CD4-positive, CD25-positive, alpha-beta regulatory T cell (primary cell): ENCODE data around the gene AGXT. TPM values are rescaled to one million over a fixed set of nuclear protein-coding genes. Genes with fewer than 3 reads are reported as not detected.

Experiments
- ATAC-seq, 2 donors: fragments of 150-1000 bp; cut with Tn5 transposase; one replicate each; pipeline ENCODE4 v1.10.0; 2021; ENCODE audit warnings: low read depth in 2 of 2, moderate number of reproducible peaks in 2 of 2, moderate library complexity in 1 of 2
- DNase-seq, 3 donors: peaks; one replicate each; pipeline versions ENCODE4 v3.0.0 to v3.0.0-alpha.2; 2012 to 2022; ENCODE audit warnings: mixed read lengths in 1 of 3
- H3K27ac ChIP-seq: one replicate; pipeline ENCODE4 v1.7.0; 2013; ENCODE audit warnings: mild to moderate bottlenecking, low read length; ENCODE audit not compliant: insufficient read depth, poor library complexity, severe bottlenecking
- H3K27me3 ChIP-seq: one replicate; pipeline ENCODE4 v1.7.0; 2013; ENCODE audit warnings: low read length; ENCODE audit not compliant: control insufficient read depth, insufficient read depth
- H3K36me3 ChIP-seq: one replicate; pipeline ENCODE4 v1.7.0; 2013; ENCODE audit warnings: mild to moderate bottlenecking, low read length, moderate library complexity; ENCODE audit not compliant: control insufficient read depth, insufficient read depth
- H3K4me1 ChIP-seq: 2 replicates; pipeline ENCODE4 v1.7.0; 2013; ENCODE audit warnings: mild to moderate bottlenecking, low read length; ENCODE audit not compliant: insufficient read depth, control insufficient read depth, poor library complexity, severe bottlenecking
- H3K4me3 ChIP-seq: one replicate; pipeline ENCODE4 v1.7.0; 2013; ENCODE audit warnings: low read depth, mild to moderate bottlenecking, low read length, moderate library complexity
- H3K9me3 ChIP-seq, 2 experiments: 1 replicate in 1 of 2; 2 replicates in 1 of 2; pipeline ENCODE4 v1.7.0; 2013; ENCODE audit warnings: low read length in 2 of 2, mild to moderate bottlenecking in 1 of 2, moderate library complexity in 1 of 2; ENCODE audit not compliant: control insufficient read depth in 2 of 2
- H3K27ac Mint-ChIP-seq, 3 donors: one replicate each; pipeline ENCODE4 v1.8.0; 2020 to 2022; ENCODE audit warnings: mild to moderate bottlenecking in 3 of 3, mixed read lengths in 3 of 3, moderate library complexity in 2 of 3
- H3K27me3 Mint-ChIP-seq: one replicate; pipeline ENCODE4 v1.8.0; 2022; ENCODE audit warnings: mild to moderate bottlenecking, mixed read lengths
- H3K36me3 Mint-ChIP-seq: one replicate; pipeline ENCODE4 v1.8.0; 2020; ENCODE audit warnings: mixed read lengths
- H3K4me1 Mint-ChIP-seq, 4 donors: one replicate each; pipeline ENCODE4 v1.8.0; 2020 to 2022; ENCODE audit warnings: mixed read lengths in 4 of 4, mild to moderate bottlenecking in 1 of 4
- H3K4me3 Mint-ChIP-seq, 4 donors: one replicate each; pipeline ENCODE4 v1.8.0; 2020 to 2022; ENCODE audit warnings: mild to moderate bottlenecking in 4 of 4, mixed read lengths in 4 of 4, moderate library complexity in 3 of 4
- H3K9me3 Mint-ChIP-seq, 7 donors: one replicate each; pipeline ENCODE4 v1.8.0; 2020 to 2022; ENCODE audit warnings: mixed read lengths in 7 of 7, mild to moderate bottlenecking in 3 of 7, moderate library complexity in 2 of 7
- polyA plus RNA-seq, 4 donors: library from polyadenylated mRNA; unstranded; fragments of 300-500 nt; fragmentation: Illumina TruSeq; gene quantifications; one replicate each; pipeline ENCODE4 v1.2.3, GENCODE V29; 2021
- total RNA-seq: library from RNA; stranded (reverse); gene quantifications from one replicate; pipeline ENCODE4 v1.2.3, GENCODE V29; 2022

AGXT gene
- total and polyA plus RNA-seq, 5 donors from 2014 or later, result not detected

GRCh38 chr2:240917684-240918257 lies 49.1 kb downstream of the AGXT start:
- Mint-ChIP-seq H3K4me1 (peaks cover 0 to 5% (median 1%) of the 10 kb centered on the region in 4 donors), H3K9me3 (no peaks in the 10 kb centered on the region), H3K4me3 (peak overlapping the region in 1 of 4 donors; percentile 10), H3K36me3 (no peaks in the 10 kb centered on the region), H3K27ac (no peak overlapping the region), H3K27me3 (peaks cover 5% of the 10 kb centered on the region)
- H3K36me3 ChIP-seq, result no peaks in the 10 kb centered on the region
- no peaks in the 10 kb centered on the region for H3K9me3 ChIP-seq
- ATAC-seq (no peak), DNase-seq (no peak)
- H3K27ac ChIP-seq, result no peak overlapping the region
- no peak overlapping the region for H3K4me3 ChIP-seq
- H3K4me1 ChIP-seq, result no peaks in the 10 kb centered on the region
- no peaks in the 10 kb centered on the region for H3K27me3 ChIP-seq

DNA sequence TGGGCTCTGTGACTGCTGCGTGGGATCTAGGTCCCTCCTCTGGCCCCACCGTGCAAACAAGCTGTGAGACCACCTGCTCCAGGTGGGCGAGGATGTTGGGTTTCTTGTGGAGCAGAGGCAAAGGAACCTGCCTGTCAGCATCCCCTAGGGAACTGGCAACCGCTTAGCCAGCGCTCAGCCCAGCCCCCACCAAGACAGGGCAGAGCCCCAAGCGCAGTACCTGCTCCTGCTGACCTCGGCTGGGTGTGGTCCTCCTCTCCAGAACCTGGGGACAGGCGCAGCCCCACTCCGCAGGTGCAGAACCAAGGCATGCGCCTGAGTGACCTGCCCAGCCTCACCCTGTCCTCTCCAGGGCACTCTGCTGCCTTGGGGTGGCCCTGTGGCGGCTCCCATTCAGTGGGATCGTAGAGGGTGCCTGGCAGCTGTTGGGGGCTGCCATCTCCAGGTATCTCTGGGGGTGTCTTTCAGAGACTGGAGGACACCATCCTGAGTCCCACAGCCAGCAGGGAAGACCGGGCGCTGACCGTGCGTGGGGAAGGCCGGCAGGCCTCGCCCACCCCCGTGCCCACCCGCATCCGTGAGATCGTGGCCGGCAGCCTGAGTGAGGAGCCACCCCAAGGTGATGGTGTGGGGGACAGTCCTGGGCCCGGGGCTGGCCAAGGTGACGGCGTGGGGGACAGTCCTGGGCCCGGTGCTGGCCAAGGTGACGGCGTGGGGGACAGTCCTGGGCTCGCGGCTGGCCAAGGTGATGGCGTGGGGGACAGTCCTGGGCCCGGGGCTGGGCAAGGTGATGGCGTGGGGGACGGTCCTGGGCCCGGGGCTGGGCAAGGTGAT lies 49.9 kb downstream of the AGXT start:
- DNase-seq (no peak), ATAC-seq (no peak)
- no peaks in the 10 kb centered on the region for H3K36me3 Mint-ChIP-seq
- Histone ChIP-seq H3K27ac (no peak overlapping the region), H3K4me1 (no peaks in the 10 kb centered on the region), H3K9me3 (no peaks in the 10 kb centered on the region), H3K36me3 (no peaks in the 10 kb centered on the region), H3K27me3 (no peaks in the 10 kb centered on the region), H3K4me3 (no peak overlapping the region)
- H3K27ac Mint-ChIP-seq, result no peak overlapping the region
- H3K27me3 Mint-ChIP-seq, result peaks cover 5% of the 10 kb centered on the region
- peaks cover 0 to 2% (median under 1%) of the 10 kb centered on the region in 4 donors for H3K4me1 Mint-ChIP-seq
- H3K9me3 Mint-ChIP-seq, result no peaks in the 10 kb centered on the region
- H3K4me3 Mint-ChIP-seq, result no peak overlapping the region

- no peaks in the 10 kb centered on the region for H3K9me3 Mint-ChIP-seq
- Histone ChIP-seq H3K36me3 (no peaks in the 10 kb centered on the region), H3K4me3 (no peak overlapping the region), H3K27me3 (no peaks in the 10 kb centered on the region), H3K4me1 (no peaks in the 10 kb centered on the region), H3K9me3 (no peaks in the 10 kb centered on the region), H3K27ac (no peak overlapping the region)
- no peaks in the 10 kb centered on the region for H3K36me3 Mint-ChIP-seq
- no peak for ATAC-seq
- peaks cover 5% of the 10 kb centered on the region for H3K27me3 Mint-ChIP-seq
- H3K4me3 Mint-ChIP-seq, result no peak overlapping the region
- no peak overlapping the region for H3K27ac Mint-ChIP-seq
- no peak for DNase-seq
- peaks cover 0 to 2% (median 0%) of the 10 kb centered on the region in 4 donors for H3K4me1 Mint-ChIP-seq
Observed at GRCh38 chr2:240919161-240919781, 50.6 kb downstream of the AGXT start.

DNA sequence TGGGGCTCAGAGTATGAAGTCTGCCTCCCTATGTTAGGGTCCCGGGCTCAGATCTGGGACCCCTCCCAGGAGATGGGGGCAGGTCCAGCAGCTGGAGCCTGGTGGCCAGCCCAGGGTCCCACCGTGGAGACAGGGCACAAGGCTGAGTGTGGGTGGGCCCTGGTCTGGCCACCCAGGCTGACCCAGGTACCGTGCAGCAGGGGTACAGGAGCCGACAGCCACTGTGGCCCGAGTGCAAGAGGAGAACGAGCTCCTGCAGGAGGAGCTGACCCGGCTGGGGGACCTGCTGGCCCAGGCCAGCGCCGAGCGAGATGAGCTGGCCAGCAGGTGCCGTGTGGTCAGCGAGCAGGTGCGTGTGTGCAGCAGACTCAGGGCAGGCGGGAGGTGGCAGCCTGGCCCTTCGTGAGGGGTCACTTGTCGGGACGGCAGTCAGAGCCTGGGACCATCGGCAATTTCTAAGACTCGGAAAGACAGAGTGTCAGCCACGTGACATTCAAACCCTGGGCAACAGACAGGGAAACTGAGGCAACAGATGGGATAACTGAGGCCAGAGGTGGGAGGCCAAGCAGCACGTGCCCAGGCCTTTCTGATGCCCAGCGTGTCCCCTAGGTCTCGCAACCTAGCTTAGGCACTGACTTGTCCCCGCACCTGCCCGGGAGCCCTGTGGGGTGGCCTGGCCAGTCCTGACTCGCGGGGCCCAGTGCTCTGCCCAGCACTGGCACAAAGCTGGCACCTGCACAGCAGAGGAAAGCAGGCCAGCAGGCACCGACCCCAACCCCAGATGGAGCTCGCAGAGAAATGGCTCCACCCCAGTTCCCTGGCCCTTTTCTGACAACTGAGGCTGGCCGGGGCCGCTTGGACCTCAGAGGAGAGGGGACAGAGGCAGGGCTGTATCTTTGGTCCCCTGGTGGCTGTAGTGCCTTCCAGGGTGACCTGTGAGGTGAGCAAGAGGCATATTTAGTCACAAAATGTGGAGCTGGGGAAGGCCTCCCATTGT lies 51.5 kb downstream of the AGXT start:
- ATAC-seq (no peak), DNase-seq (no peak)
- Mint-ChIP-seq H3K4me1 (peaks cover 0 to 2% (median 0%) of the 10 kb centered on the region in 4 donors), H3K27me3 (peaks cover 5% of the 10 kb centered on the region), H3K27ac (no peak overlapping the region), H3K9me3 (no peaks in the 10 kb centered on the region), H3K4me3 (no peak overlapping the region), H3K36me3 (no peaks in the 10 kb centered on the region)
- H3K4me3 ChIP-seq, result no peak overlapping the region
- no peaks in the 10 kb centered on the region for H3K27me3 ChIP-seq
- no peaks in the 10 kb centered on the region for H3K4me1 ChIP-seq
- no peaks in the 10 kb centered on the region for H3K9me3 ChIP-seq
- no peaks in the 10 kb centered on the region for H3K36me3 ChIP-seq
- no peak overlapping the region for H3K27ac ChIP-seq

DNA sequence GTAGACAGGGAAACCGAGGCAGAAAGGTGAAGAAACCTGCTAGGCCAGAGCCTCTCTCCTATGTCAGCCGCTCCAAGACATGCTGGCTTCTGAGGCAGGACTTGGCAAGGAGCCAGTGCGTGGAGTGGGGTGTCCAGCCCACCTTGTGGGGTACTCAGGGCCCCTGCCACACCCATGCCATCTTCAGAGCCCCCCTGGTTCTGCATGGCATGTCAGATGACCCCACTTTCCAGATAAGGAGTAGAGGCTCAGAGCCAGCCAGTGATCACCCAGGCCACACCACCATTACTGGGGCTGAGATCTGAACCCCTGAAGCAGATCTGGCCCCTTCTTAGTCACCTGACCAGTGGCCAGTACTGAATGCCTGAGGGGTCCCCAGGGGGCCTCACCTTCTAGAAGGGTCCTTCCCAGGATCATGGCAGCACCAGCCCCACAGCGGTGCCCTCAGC lies 52.2 kb downstream of the AGXT start:
- no peak overlapping the region for H3K27ac ChIP-seq
- DNase-seq (no peak), ATAC-seq (no peak)
- H3K27me3 Mint-ChIP-seq, result peaks cover 5% of the 10 kb centered on the region
- H3K36me3 ChIP-seq, result no peaks in the 10 kb centered on the region
- H3K4me1 ChIP-seq, result no peaks in the 10 kb centered on the region
- no peaks in the 10 kb centered on the region for H3K27me3 ChIP-seq
- H3K36me3 Mint-ChIP-seq, result no peaks in the 10 kb centered on the region
- no peaks in the 10 kb centered on the region for H3K4me1 Mint-ChIP-seq
- no peak overlapping the region for H3K27ac Mint-ChIP-seq
- no peak overlapping the region for H3K4me3 Mint-ChIP-seq
- H3K4me3 ChIP-seq, result no peak overlapping the region
- H3K9me3 ChIP-seq, result no peaks in the 10 kb centered on the region
- no peaks in the 10 kb centered on the region for H3K9me3 Mint-ChIP-seq

DNA sequence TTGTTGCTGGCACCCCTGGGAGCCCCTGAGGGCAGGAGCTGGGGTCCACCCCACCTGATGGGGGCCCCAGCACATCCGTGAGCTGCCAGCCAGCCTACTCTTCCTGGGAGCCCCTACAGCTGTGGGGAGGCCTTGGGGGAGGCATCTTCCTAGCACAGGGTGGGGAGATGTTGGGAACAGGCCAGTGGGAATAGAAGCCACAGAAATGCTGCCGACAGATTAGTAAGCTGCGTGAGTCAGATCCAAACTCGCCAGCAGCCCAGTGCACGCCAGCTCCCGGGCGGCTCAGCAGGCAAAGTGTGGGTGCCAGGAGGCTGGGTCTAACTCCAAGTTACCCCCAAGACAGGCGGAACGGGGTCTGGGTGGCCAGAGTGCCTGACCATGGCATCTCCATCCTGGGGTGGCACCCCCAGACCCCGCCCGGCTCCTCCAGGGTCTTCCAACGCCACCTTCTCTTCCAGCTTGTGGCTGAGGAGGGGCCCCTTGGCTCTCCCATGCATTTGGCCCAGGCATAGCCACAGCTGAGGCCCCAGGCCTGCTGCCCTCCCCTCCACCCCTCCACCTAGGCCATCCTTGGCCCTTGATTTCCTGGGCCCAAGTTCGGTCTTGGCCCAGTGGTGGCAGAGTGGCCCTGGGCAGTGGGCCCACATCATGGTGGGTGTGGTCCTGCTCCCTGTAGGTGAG lies 52.8 kb downstream of the AGXT start:
- no peak overlapping the region for H3K4me3 Mint-ChIP-seq
- no peak overlapping the region for H3K27ac Mint-ChIP-seq
- Histone ChIP-seq H3K9me3 (no peaks in the 10 kb centered on the region), H3K36me3 (no peaks in the 10 kb centered on the region), H3K4me1 (no peaks in the 10 kb centered on the region), H3K4me3 (no peak overlapping the region), H3K27me3 (no peaks in the 10 kb centered on the region), H3K27ac (no peak overlapping the region)
- ATAC-seq (peak in 1 of 2 donors; percentile 13), DNase-seq (no peak)
- H3K36me3 Mint-ChIP-seq, result no peaks in the 10 kb centered on the region
- H3K9me3 Mint-ChIP-seq, result no peaks in the 10 kb centered on the region
- H3K4me1 Mint-ChIP-seq, result no peaks in the 10 kb centered on the region
- peaks cover 5% of the 10 kb centered on the region for H3K27me3 Mint-ChIP-seq

- DNase-seq (no peak), ATAC-seq (no peak)
- Mint-ChIP-seq H3K36me3 (no peaks in the 10 kb centered on the region), H3K27ac (no peak overlapping the region), H3K9me3 (no peaks in the 10 kb centered on the region), H3K4me1 (no peaks in the 10 kb centered on the region), H3K27me3 (peaks cover 5% of the 10 kb centered on the region), H3K4me3 (no peak overlapping the region)
- no peaks in the 10 kb centered on the region for H3K27me3 ChIP-seq
- H3K9me3 ChIP-seq, result no peaks in the 10 kb centered on the region
- no peaks in the 10 kb centered on the region for H3K4me1 ChIP-seq
- H3K36me3 ChIP-seq, result no peaks in the 10 kb centered on the region
- H3K4me3 ChIP-seq, result no peak overlapping the region
- no peak overlapping the region for H3K27ac ChIP-seq
Observed at GRCh38 chr2:240921995-240922244, 53.3 kb downstream of the AGXT start.
